Measurements from ENCODE around the gene SLC8A3.

SLC8A3 gene

GRCh38 chr14:70177081-70177800 is 11.5 kb downstream of the SLC8A3 start:
- DNase-seq, result no peak

GRCh38 chr14:70173569-70173968 is 15.2 kb downstream of the SLC8A3 start:
- no peak for DNase-seq

- DNase-seq, result no peak
Observed at GRCh38 chr14:70171726-70172125, 17.0 kb downstream of the SLC8A3 start.

GRCh38 chr14:70170976-70171375 is 17.8 kb downstream of the SLC8A3 start:
- DNase-seq, result no peak

GRCh38 chr14:70168406-70168805 is 20.3 kb downstream of the SLC8A3 start:
- no peak for DNase-seq

- no peak for DNase-seq
Observed at GRCh38 chr14:70166530-70167203, 22.1 kb downstream of the SLC8A3 start.

GRCh38 chr14:70162358-70162757 is 26.4 kb downstream of the SLC8A3 start:
- no peak for DNase-seq

- no peak for DNase-seq
Observed at GRCh38 chr14:70156592-70156991, 32.2 kb downstream of the SLC8A3 start.

- no peak for DNase-seq
Observed at GRCh38 chr14:70152704-70153103, 36.0 kb downstream of the SLC8A3 start.

GRCh38 chr14:70152081-70152480 is 36.7 kb downstream of the SLC8A3 start:
- DNase-seq, result no peak

GRCh38 chr14:70149596-70150165 is 39.1 kb downstream of the SLC8A3 start:
- no peak for DNase-seq

- no peak for DNase-seq
Observed at GRCh38 chr14:70148911-70149595, 39.7 kb downstream of the SLC8A3 start.

- DNase-seq, result no peak
Observed at GRCh38 chr14:70148351-70148750, 40.4 kb downstream of the SLC8A3 start.

GRCh38 chr14:70144046-70144445 is 44.7 kb downstream of the SLC8A3 start:
- DNase-seq, result no peak

- no peak for DNase-seq
Observed at GRCh38 chr14:70143306-70143705, 45.4 kb downstream of the SLC8A3 start.

GRCh38 chr14:70140614-70141013 is 48.1 kb downstream of the SLC8A3 start:
- no peak for DNase-seq

GRCh38 chr14:70139384-70139783 is 49.4 kb downstream of the SLC8A3 start:
- DNase-seq, result no peak

- no peak for DNase-seq
Observed at GRCh38 chr14:70137788-70138187, 51.0 kb downstream of the SLC8A3 start.

- DNase-seq, result no peak
Observed at GRCh38 chr14:70133461-70133860, 55.3 kb downstream of the SLC8A3 start.

GRCh38 chr14:70130482-70130881 is 58.3 kb downstream of the SLC8A3 start:
- DNase-seq, result no peak

GRCh38 chr14:70127186-70127585 is 61.6 kb downstream of the SLC8A3 start:
- DNase-seq, result no peak

- DNase-seq, result no peak
Observed at GRCh38 chr14:70123796-70124195, 65.0 kb downstream of the SLC8A3 start.

- no peak for DNase-seq
Observed at GRCh38 chr14:70121521-70121920, 67.2 kb downstream of the SLC8A3 start.

- no peak for DNase-seq
Observed at GRCh38 chr14:70118064-70118463, 70.7 kb downstream of the SLC8A3 start.
